Astrocyte (in vitro differentiated cells and primary cell): Measurements from ENCODE around the gene SPTLC2. TPM values are rescaled to one million over a fixed set of nuclear protein-coding genes. Genes with fewer than 3 reads are reported as not detected.

ENCODE experiments used
- DNase-seq: peaks from one replicate; pipeline ENCODE4 v3.0.0-alpha.2; 2010; ENCODE audit warnings: low read depth
- FAIRE-seq: peaks from 2 replicates; lab custom pipeline; 2011; peaks lifted over from hg19 to GRCh38; lab: Jason Lieb, UNC
- H2AFZ ChIP-seq: 2 replicates; pipeline ENCODE4 v1.6.0; 2012; ENCODE audit warnings: low read depth, low read length, inconsistent platforms
- H3K27ac ChIP-seq: 2 replicates; pipeline ENCODE4 v1.5.1; 2011; ENCODE audit warnings: low read depth, low read length, inconsistent platforms
- H3K27me3 ChIP-seq: 2 replicates; pipeline ENCODE4 v1.6.0; 2011; ENCODE audit warnings: low read length, inconsistent platforms; ENCODE audit not compliant: insufficient read depth
- H3K36me3 ChIP-seq: 2 replicates; pipeline ENCODE4 v1.5.1; 2011; ENCODE audit warnings: low read length, inconsistent platforms; ENCODE audit not compliant: insufficient read depth
- H3K4me1 ChIP-seq: 2 replicates; pipeline ENCODE4 v1.5.1; 2011; ENCODE audit warnings: low read length, inconsistent platforms; ENCODE audit not compliant: insufficient read depth
- H3K4me2 ChIP-seq: 2 replicates; pipeline ENCODE4 v1.6.0; 2012; ENCODE audit warnings: low read length, inconsistent platforms
- H3K4me3 ChIP-seq: 2 replicates; pipeline ENCODE4 v1.5.1; 2011; ENCODE audit warnings: low read depth, mild to moderate bottlenecking, low read length, inconsistent platforms; ENCODE audit not compliant: insufficient read depth
- H3K79me2 ChIP-seq: 2 replicates; pipeline ENCODE4 v1.6.0; 2012; ENCODE audit warnings: mild to moderate bottlenecking, low read length, inconsistent platforms; ENCODE audit not compliant: insufficient read depth
- H3K9ac ChIP-seq: 2 replicates; pipeline ENCODE4 v1.6.0; 2012; ENCODE audit warnings: mild to moderate bottlenecking, low read length, inconsistent platforms
- H3K9me3 ChIP-seq: 2 replicates; pipeline ENCODE4 v1.5.1; 2012; ENCODE audit warnings: low read depth, mild to moderate bottlenecking, low read length, inconsistent platforms; ENCODE audit not compliant: insufficient read depth
- H4K20me1 ChIP-seq: 2 replicates; pipeline ENCODE4 v1.6.0; 2012; ENCODE audit warnings: low read length, inconsistent platforms; ENCODE audit not compliant: insufficient read depth
- H3K27ac Mint-ChIP-seq: one replicate; pipeline ENCODE4 v1.8.0; 2021; ENCODE audit warnings: mild to moderate bottlenecking, mixed read lengths; ENCODE audit not compliant: unreplicated experiment
- H3K27me3 Mint-ChIP-seq: one replicate; pipeline ENCODE4 v1.8.0; 2021; ENCODE audit warnings: low read depth, mixed read lengths; ENCODE audit not compliant: unreplicated experiment
- H3K36me3 Mint-ChIP-seq: one replicate; pipeline ENCODE4 v1.8.0; 2021; ENCODE audit warnings: low read depth, mixed read lengths; ENCODE audit not compliant: unreplicated experiment
- H3K4me1 Mint-ChIP-seq: one replicate; pipeline ENCODE4 v1.8.0; 2021; ENCODE audit warnings: low read depth, mixed read lengths; ENCODE audit not compliant: unreplicated experiment
- H3K4me3 Mint-ChIP-seq: one replicate; pipeline ENCODE4 v1.8.0; 2021; ENCODE audit warnings: mild to moderate bottlenecking, moderate library complexity, mixed read lengths; ENCODE audit not compliant: unreplicated experiment
- H3K9me3 Mint-ChIP-seq: one replicate; pipeline ENCODE4 v1.8.0; 2021; ENCODE audit warnings: mild to moderate bottlenecking, mixed read lengths; ENCODE audit not compliant: unreplicated experiment
- CTCF ChIP-seq: IDR thresholded peaks from 2 replicates; pipeline ENCODE4 v1.5.1; 2011; ENCODE audit warnings: low read depth, mild to moderate bottlenecking, inconsistent platforms, low read length, moderate library complexity; ENCODE audit not compliant: insufficient read depth
- EZH2 ChIP-seq: IDR thresholded peaks from 2 replicates; pipeline ENCODE4 v1.6.1; 2012; ENCODE audit warnings: mild to moderate bottlenecking, low read length, inconsistent platforms; ENCODE audit not compliant: insufficient read depth
- total RNA-seq: library from RNA; stranded (reverse); gene quantifications from 2 replicates; pipeline ENCODE4 v1.2.1, GENCODE V29; 2021

SPTLC2 gene
- total RNA-seq, 1 donor from 2014 or later = 51.2 TPM

GRCh38 chr14:77603031-77603430 lies 13.4 kb downstream of the SPTLC2 start:
- Histone ChIP-seq H3K27ac (peak overlapping the region; percentile 59), H3K27me3 (no peaks in the 10 kb centered on the region), H3K4me3 (no peak overlapping the region), H3K4me1 (peaks cover 25% of the 10 kb centered on the region), H4K20me1 (peaks cover 49% of the 10 kb centered on the region), H3K36me3 (no peaks in the 10 kb centered on the region), H3K4me2 (peak overlapping the region; percentile 18), H3K79me2 (peaks cover 99% of the 10 kb centered on the region), H3K9me3 (no peaks in the 10 kb centered on the region), H2AFZ (no peak overlapping the region), H3K9ac (no peak overlapping the region)
- Mint-ChIP-seq H3K4me1 (peaks cover 53% of the 10 kb centered on the region), H3K27me3 (no peaks in the 10 kb centered on the region), H3K36me3 (peaks cover 8% of the 10 kb centered on the region), H3K4me3 (no peak overlapping the region), H3K27ac (no peak overlapping the region), H3K9me3 (no peaks in the 10 kb centered on the region)
- FAIRE-seq (no peak), DNase-seq (no peak)
- no peak for TF ChIP-seq CTCF
- TF ChIP-seq EZH2 = no peak

DNA sequence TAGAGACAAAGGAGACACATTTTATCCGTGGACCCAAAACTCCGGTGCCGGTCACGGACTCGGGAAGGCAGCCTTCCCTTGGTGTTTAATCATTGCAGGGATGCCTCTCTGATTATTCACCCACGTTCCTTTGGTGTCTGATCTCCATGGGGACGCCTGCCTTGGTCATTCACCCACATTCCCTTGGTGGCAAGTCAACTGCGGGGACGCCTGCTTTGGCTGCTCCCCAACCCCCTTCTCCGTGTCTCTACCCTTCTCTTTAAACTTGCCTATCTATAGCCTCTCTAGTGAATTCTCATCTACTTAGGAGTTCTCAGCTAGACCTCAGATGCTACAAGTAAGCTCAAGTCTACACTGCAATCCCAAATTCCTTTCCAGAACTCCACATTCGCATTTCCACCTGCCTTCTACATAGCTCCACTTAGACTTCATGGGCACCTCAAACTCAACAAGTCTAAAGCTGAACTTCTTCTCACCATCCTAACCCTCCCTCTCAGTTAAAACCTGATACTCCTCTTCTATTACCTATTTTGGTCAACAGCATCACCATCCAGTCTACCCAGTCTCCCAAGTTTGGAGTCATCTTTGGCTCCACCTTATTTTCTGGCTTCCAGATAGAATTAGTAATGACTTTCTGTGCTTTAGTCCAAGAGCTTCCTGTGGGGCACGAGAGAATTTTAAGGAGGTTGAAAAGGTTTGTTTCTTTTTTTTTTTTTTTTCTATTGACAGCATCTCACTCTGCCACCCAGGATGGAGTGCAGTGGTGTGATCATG lies 14.4 kb downstream of the SPTLC2 start:
- Histone ChIP-seq H3K36me3 (peaks cover 2% of the 10 kb centered on the region), H3K9me3 (no peaks in the 10 kb centered on the region), H3K4me3 (no peak overlapping the region), H3K4me2 (peak overlapping the region; percentile 78), H3K79me2 (peaks cover 99% of the 10 kb centered on the region), H3K9ac (peak overlapping the region; percentile 17), H3K27me3 (no peaks in the 10 kb centered on the region), H3K4me1 (peaks cover 25% of the 10 kb centered on the region), H4K20me1 (peaks cover 43% of the 10 kb centered on the region), H3K27ac (peak overlapping the region; percentile 59), H2AFZ (no peak overlapping the region)
- no peaks in the 10 kb centered on the region for H3K27me3 Mint-ChIP-seq
- peaks cover 49% of the 10 kb centered on the region for H3K4me1 Mint-ChIP-seq
- no peaks in the 10 kb centered on the region for H3K9me3 Mint-ChIP-seq
- peak overlapping the region; percentile 54 for H3K4me3 Mint-ChIP-seq
- FAIRE-seq (peak; percentile 39), DNase-seq (peak; percentile 58)
- H3K27ac Mint-ChIP-seq = peak overlapping the region; percentile 76
- peaks cover 9% of the 10 kb centered on the region for H3K36me3 Mint-ChIP-seq
- TF ChIP-seq EZH2 = no peak

DNA sequence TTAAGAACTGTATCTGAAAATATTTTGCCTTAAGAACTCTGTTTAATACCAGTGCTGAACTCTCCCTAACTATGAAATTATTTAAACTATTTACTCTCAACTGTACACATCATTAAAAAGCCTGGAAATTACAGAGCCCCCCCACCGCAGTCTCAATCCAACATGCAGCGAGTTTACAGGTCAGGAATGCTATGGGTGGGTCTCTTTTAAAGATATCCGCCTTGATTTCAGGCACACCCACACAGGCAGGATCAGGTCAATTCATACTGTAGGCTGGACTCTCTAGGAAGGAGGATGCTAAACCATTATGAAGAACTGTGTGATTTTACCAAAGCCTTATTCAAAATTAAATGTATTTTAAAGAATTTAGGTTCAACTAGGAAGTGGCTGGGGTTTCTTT lies 16.5 kb downstream of the SPTLC2 start:
- FAIRE-seq (no peak), DNase-seq (peak; percentile 48)
- Mint-ChIP-seq H3K27ac (peak overlapping the region; percentile 82), H3K4me3 (peak overlapping the region; percentile 13), H3K4me1 (peaks cover 44% of the 10 kb centered on the region), H3K9me3 (no peaks in the 10 kb centered on the region), H3K36me3 (peaks cover 12% of the 10 kb centered on the region), H3K27me3 (no peaks in the 10 kb centered on the region)
- H3K4me1 ChIP-seq = peaks cover 25% of the 10 kb centered on the region
- H3K9me3 ChIP-seq = no peaks in the 10 kb centered on the region
- H3K79me2 ChIP-seq = peaks cover 93% of the 10 kb centered on the region
- H3K27ac ChIP-seq = no peak overlapping the region
- H4K20me1 ChIP-seq = peaks cover 28% of the 10 kb centered on the region
- no peak overlapping the region for H2AFZ ChIP-seq
- no peak overlapping the region for H3K9ac ChIP-seq
- peaks cover 15% of the 10 kb centered on the region for H3K36me3 ChIP-seq
- TF ChIP-seq CTCF (no peak), EZH2 (no peak)
- no peak overlapping the region for H3K4me2 ChIP-seq
- no peak overlapping the region for H3K4me3 ChIP-seq
- H3K27me3 ChIP-seq = no peaks in the 10 kb centered on the region
